GM12873 (cell line): ENCODE measurements around the gene MYL12B.

Experiments used
- CTCF ChIP-seq: IDR thresholded peaks from 2 replicates; pipeline ENCODE4 v1.5.1; 2012; ENCODE audit warnings: low read depth, mild to moderate bottlenecking, moderate library complexity, low read length, control low read depth; ENCODE audit not compliant: insufficient read depth; ENCODE audit errors: missing control alignments

Gene MYL12B

GRCh38 chr18:3281456-3282400 lies 19.8 kb downstream of the MYL12B start:
- peak; percentile 51 for TF ChIP-seq CTCF

- no peak for TF ChIP-seq CTCF
Observed at GRCh38 chr18:3283253-3283863, 21.4 kb downstream of the MYL12B start.

- no peak for TF ChIP-seq CTCF
Observed at GRCh38 chr18:3283908-3284307, 22.0 kb downstream of the MYL12B start.

GRCh38 chr18:3284501-3284900 lies 22.6 kb downstream of the MYL12B start:
- TF ChIP-seq CTCF, result no peak

- no peak for TF ChIP-seq CTCF
Observed at GRCh38 chr18:3286159-3286558, 24.2 kb downstream of the MYL12B start.

- no peak for TF ChIP-seq CTCF
Observed at GRCh38 chr18:3293196-3293951, 31.4 kb downstream of the MYL12B start.

- no peak for TF ChIP-seq CTCF
Observed at GRCh38 chr18:3294435-3295080, 32.6 kb downstream of the MYL12B start.
